NOMO-1 treated with DMSO at 0.1 percent for 48 hours (cell line): Measurements from ENCODE around the gene CENPF.
"Not testable (repeated sequence)": the region's sequence is repeated elsewhere in the genome, so short reads cannot be mapped to it uniquely, and the experiment has no call there.

Experiments
- DNase-seq: peaks from one replicate; lab custom pipeline; 2025; ENCODE audit not compliant: unreplicated experiment; lab: John Stamatoyannopoulos, UW

Gene CENPF

DNA sequence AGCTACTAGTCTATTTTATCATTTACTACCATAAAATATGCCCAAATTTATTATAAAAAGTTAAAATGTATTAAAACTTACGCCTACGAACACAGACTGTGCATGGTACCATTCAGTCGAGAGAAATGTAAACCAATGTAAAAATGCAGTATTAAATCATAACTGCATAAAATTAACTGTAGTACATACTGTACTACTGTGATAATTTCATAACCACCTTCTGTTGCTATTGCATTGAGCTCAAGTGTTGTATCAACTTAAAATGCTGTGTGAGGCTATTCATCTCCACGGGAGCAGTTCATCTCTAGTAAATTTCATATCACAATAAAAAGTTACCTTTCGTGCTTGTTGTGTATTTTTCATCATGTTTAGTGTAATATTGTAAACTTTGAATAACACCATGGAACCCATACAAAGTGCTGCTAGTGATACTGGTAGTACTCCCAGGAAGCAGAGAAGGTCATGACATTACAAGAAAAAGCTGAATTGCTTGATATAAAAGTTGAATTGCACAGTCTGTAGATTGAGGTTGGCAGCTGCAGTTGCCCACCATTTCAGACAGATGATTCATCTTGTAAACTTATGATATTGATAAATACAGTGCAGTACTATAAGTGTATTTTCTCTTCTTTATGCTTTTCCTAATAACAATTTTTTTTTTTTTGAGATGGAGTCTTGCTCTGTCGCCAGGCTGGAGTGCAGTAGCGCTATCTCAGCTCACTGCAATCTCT is 19.0 kb upstream of the CENPF start:
- DNase-seq = no peak

DNA sequence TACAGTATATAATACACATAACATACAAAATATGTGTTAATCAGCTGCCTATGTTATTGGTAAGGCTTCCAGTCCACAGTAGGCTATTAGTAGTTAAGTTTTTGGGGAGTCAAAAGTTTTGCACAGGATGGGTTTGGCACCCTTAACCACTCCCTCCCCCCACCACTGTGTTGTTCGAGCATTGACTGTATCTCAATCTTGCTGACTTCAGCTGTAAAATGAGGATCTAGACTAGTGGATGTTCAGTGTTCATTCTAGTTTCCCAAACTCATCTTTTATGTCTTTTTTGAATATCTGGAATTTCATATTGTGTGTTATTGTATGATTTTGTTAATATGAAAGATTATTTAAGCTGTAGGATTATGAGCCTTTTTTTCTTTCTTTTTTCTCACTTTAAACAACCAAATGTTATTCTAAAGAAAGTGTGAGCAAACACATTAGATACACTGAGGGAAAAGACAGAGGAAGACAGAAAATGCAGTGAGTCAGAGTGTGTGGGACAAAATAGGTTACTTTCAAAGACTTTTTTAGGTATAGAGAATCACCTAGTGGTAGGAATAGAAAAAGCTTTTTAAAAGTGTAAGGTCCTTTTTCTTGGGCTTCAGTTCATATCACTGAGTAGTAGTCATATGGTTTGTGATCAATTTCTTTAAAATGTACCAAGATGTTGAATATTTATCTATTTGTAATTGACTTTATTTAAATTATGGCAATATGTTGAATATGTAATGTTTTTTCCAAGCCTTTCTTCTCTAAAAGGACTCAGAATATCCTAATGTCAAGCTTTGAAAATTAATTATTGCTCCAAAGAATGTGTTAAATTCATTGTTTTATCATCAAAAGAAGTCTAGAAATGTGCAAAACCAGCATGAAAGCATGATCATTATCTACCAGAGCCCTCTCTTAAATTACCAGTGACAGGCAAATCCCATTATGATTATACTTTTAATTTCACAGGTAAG is 17.9 kb upstream of the CENPF start:
- DNase-seq = peak; percentile 60

DNA sequence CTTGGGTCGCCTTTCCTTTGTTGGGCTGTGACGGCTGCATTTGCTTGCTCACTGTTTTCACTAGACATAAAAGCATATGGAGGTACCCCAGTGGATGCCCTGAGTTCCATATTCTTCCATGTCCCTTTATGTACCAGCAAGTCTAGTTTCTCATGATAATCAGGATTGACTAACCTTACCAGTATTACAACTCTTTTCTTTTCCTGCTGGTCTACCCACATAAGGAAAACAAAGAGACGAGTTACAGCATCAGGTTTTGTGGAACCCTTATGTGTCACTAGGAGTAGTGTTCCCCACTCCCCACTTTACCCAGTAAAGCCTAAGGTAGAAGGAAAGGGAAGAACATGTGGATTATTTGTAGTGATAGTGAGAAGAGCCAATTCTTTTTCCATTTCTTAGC is 16.4 kb upstream of the CENPF start:
- DNase-seq = no peak

DNA sequence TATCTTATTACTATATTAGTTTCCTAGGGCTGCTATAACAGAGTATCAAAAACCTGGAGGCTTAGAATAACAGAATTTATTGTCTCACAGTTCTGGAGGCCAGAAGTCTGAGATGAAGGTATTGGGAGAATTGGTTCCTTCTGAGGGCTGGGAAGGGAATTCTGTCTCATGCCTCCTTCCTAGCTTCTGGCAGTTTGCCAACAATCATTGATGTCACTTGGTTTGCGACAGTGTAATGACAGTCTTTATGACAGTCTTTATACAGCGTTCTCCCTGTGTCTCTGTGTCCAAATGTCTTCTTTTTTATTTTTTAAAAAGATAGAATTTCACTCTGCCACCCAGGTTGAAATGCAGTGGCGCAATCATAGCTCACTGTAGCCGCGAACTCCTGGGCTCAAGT is 15.8 kb upstream of the CENPF start:
- no peak for DNase-seq

DNA sequence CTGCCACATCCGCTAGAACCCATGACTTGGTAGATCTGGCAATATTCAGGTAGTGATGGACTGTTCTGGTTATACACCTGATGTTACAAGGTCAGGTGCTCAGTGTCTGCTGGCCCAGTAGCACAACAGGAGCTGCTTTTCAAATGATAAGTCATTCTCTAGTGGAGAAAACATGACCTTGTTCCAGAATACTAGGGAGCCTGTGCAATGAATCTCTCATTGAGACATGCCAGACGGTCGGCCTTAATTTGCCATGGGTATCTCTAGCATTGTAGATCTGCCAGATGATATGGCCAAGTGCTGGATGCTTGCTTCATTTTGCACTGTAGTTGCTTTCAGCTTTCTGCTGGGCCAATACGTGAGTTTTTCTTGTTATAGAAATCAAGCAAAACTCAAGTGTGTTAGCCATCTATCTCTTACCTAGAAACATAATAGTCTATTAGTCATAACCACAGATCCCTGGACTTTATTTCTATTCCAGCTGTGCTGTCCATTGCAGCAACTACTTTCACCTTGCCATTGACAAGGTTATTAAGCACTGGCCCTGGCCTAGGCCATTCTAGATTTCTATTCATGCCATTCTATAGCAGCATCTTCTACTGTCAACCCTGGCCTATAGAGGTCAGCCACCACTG is 13.9 kb upstream of the CENPF start:
- no peak for DNase-seq

DNA sequence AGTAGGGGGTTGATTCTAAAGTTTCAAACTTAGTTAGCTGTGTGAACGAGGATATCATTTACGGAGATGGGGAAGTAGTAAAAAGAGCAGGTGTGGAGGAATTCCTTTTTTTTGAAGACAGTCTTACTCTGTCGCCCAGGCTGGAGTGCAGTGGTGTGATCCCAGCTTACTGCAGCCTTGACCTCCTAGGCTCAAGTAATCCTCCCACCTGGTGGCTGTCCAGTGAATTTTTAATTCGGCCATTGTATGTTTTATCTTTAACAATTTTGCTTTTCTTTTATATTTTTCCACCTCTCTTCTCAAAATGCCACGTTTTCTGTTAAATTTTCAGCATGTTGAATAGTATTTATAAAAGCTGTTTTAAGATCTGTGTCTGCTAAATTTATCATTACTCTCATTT is 12.3 kb upstream of the CENPF start:
- DNase-seq = no peak

GRCh38 chr1:214591918-214592317 is 11.1 kb upstream of the CENPF start:
- DNase-seq = not testable (repeated sequence)

DNA sequence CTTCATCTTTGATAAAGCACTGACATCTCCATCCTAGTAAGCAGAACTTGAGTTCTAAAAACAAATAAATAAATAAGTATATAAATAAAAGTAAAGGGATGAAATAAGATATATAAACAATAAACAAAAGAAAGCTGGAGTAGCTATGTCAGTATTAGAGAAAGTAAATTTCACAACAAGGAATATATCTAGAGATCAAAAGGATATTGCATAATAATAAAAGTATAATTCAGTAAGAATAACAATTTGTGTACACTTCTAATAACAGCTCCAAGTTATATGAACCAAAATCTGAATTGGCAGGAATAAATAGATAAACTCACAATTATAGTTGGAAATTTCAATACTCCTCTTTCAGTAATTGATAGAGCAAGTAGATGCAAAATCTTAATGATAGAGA is 9.8 kb upstream of the CENPF start:
- DNase-seq = no peak

GRCh38 chr1:214603819-214604252 is 841 bp downstream of the CENPF start:
- DNase-seq = peak; percentile 4

DNA sequence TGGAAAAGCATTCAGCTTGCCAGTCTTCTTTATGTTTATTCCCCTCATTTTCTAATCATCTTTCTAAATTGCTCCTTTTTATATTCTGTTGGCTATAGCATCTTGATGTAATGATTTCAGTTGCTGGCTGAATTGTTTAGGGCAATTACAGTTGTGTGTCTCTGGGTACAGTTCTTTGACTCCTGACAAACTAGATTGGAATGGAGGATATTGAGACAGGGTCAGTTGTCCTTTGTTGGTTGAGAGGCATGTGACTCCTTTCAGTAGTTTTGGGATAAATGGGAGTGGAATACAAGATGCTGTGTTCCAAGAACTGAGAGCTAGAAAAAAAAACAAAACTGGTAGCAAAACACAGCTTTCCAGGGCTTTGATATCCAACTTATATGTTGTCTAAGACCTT is 1.5 kb downstream of the CENPF start:
- DNase-seq = no peak

GRCh38 chr1:214605484-214605883 is 2.5 kb downstream of the CENPF start:
- not testable (repeated sequence) for DNase-seq

DNA sequence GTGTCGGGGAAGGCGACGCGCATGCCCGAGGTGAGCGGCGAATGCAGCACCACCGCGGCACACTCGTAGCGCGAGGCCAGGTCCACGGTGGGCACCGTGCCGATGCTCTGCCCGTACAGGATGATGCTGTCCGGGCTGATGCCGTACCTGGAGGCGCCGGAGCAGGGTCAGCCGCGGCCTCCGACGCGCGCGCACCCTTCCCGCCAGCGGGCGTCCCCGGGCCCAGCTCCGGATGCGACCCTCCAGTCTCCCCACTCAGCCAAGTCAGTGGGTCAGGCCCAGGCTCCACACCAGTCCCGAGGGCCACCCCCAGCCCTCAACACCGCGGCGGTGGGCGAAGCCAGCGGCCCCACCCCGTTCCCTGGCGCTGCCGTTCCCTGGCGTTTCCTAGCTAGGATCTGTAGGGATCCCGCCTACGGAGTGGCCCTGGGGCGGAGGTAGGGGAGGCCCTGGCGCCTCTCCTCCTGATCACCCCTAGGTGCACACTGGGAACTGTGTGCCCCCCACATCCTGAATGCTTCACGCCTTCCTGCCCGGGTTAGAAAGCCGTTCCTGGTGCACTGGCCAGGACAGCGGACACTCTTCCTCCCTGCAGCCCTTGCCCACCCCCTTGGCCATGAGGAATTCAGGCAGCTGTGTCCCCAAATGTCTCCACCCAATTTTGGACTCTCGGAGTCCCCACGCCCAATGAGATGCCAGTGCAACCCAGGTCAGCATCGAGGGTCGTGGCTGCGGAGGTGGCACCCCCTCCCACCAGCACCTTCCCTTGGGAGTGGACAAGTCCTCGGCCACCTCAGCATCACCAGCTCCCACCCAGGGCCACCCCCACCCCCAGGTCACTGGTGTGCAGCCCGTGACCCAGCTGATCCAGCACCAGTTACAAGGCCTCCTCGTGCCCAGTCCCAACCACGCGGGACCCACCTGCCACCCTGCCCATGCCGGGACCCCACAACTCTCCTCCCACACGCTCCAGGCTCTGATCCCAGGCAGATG is 3.2 kb downstream of the CENPF start:
- not testable (repeated sequence) for DNase-seq

DNA sequence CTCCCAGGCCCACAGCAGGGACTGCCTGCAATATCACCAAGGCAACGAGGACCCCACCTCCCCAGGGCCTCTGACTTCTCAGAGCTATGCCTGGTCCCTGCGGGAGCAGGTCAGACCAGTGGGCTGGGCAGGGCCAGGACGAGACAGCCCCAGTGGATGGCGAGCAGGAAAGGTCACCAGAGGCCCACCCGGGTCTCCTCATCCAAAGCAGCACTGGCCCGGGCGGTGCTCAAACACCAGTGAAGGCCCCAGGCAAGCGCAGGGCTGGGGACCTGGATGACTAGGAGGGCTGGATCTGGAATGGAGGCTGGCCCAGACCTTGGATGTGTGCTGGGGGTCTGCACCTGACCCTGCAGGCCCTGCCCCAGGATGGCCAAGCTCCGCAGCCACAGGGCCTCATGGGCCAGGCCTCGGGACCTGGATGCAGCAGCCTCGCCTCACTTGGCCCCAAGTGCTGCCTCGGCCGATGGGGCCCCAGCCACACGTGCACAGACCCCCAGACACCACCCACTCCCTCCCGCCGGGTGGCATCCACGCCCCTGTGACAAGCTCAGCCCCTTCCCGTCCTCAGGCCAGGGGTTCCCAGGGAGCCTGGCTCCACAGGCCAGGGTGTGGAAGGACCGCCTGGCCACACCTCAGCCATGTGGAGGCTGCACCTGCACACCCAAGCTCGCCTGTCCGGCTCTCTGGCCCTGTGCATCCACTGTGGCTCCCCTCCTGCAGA is 4.7 kb downstream of the CENPF start:
- not testable (repeated sequence) for DNase-seq

DNA sequence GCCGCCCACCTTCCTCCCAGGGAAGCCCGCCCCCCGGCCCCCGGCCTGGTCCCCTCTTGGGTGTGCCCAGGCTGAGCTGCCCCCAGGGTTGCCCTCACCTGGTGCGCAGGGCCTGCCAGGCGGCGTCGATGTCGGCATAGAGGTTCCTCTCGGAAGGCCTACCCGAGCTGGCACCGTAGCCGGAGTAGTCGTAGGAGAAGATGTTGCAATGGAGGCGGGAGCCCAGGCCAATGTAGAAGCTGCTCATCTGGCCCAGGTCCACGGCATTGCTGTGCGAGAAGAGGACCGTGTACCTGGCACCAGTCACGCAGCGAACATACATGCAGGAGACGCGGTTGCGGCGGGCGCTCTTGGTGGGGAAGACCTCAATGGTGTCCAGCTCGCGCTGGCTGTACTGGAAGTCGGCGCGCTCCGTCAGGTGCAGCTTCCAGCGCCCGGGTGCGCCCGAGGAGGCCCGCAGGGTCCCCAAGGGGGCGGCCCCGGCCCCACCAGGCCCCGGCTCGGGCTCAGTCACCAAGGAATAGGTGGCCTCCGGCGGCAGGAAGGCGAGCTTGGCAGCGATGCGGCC is 5.3 kb downstream of the CENPF start:
- not testable (repeated sequence) for DNase-seq

- DNase-seq = not testable (repeated sequence)
These were observed 5.8 kb downstream of the CENPF start for GRCh38 chr1:214608817-214609216.

DNA sequence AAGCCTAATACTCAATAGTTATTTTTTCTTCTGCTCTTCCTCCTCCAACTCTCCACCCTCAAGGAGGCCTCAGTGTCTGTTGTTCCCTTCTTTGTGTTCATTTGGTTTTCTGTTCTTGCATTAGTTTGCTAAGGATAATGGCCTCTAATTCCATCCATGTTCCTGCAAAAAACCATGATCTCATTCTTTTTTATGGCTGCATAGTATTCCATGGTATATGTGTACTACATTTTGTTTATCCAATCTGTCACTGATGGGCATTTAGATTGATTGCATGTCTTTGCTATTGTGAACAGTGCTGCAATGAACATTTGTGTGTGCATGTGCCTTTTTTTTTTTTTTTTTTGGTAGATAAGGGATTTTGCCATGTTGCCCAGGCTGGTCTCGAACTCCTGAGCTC is 6.7 kb downstream of the CENPF start:
- DNase-seq = no peak

- DNase-seq = not testable (repeated sequence)
These were observed 7.1 kb downstream of the CENPF start for GRCh38 chr1:214610136-214610535.

DNA sequence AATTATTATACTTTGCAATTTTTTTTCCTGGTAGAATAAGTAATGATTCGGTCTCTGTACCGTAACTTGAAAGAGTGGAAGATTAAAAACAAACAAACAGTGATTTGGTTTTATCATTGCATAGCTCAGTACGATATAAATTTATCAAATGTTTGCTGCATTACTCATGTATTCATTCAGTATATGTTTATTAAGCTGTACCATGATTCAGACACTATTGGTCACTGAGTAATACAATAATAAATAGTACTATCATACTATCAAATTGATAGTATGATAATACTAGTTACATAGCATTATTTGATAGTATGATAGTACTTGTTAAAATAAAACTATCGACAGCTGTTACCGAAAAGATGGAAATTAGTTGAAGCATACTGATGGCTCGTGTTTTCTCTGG is 12.1 kb downstream of the CENPF start:
- no peak for DNase-seq

GRCh38 chr1:214615871-214616270 is 12.9 kb downstream of the CENPF start:
- DNase-seq = no peak
